GM19467 (cell line): Measurements from ENCODE around the gene RANBP3.
"Not testable (repeated sequence)": the region's sequence is repeated elsewhere in the genome, so short reads cannot be mapped to it uniquely, and the experiment has no call there.

Experiments
- ATAC-seq: cut with Tn5 transposase; IDR thresholded peaks from one replicate; pipeline ENCODE4 v1.9.1; 2021; ENCODE audit warnings: mild to moderate bottlenecking, moderate library complexity; ENCODE audit not compliant: unreplicated experiment

Gene RANBP3

GRCh38 chr19:5987077-5987818, 9.3 kb upstream of the RANBP3 start:
- no peak for ATAC-seq

- ATAC-seq, result not testable (repeated sequence)
Measured at GRCh38 chr19:5985837-5986236, 7.9 kb upstream of the RANBP3 start.

DNA sequence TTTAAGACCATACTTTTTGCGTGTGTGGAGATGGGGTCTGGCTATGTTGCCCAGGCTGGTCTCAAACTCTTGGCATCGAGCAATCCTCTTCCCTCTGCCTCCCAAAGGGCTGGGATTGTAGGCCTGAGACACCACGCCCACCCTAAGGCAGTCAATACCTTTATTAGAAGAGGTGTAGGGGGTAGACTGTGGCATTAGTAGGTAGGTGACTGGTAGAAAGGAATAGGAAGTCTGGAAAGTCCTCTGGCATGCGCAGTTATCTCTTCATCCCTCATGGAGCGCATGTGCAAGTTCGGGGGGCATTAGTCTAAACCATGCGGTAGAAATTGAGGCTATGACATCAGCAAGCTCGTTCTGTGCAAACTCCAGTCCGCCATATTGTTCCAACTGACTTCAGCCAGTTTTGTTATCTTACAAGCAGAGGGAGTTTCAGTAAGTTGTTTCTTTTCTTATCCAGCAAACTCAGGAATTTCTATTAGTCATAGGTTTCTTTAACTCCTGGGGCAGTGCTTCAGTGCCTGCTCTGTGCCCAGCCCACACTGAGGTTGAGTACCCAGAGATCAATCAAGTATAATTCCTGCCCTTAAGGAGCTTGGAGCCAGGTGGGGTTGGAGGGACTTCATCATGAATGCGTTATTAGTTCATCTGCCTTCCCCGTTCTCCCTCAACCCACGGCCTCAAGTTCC, 7.3 kb upstream of the RANBP3 start:
- no peak for ATAC-seq

DNA sequence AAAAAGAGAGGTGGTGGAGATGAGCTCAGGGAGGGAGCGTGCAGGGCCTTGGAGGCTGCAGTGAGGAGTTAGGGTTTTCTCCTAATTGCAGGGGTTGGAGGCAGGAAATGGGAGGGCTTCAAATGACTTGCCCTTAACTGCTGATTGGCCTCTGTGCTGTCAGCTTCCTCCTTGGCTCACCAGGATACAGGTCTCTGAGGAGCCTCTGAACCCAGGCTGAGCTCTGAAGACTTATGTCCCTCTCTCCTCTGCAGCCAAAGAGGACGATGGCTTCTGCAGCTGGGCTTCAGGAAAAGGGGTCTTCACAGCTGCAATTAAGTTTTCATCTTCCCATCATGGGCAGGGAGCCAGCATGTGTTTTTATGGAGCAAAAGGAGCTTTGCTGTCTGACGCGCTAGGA, 6.7 kb upstream of the RANBP3 start:
- ATAC-seq, result no peak

DNA sequence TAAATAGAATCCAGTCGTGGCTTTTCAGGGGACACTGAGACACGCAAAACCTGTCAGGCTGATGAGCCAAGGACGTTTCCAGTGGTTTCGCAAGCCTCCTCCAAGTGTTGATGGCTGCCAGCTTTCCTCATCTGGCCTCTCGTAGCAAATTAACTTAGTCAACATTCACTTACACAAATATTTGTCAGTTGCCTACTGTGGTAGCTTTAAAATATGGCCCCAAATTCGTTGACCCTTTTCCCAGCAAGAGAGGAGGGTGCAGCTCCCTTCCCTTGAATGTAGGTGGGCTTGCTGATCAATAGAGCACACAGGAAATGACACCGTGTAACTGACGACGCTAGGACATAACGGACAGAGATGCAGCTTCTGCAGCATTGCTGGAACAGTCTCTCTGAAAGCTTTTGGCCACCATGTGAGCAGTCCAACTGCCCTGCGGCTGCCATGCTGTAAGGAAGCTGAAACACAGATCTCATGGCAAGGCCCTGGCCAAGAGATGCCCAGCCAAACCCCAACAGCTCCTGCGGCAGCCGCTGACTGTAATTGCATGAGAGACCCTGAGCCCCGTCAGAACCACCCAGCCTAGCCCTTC, 5.5 kb upstream of the RANBP3 start:
- no peak for ATAC-seq

GRCh38 chr19:5978606-5979552, 939 bp upstream of the RANBP3 start:
- ATAC-seq, result no peak

DNA sequence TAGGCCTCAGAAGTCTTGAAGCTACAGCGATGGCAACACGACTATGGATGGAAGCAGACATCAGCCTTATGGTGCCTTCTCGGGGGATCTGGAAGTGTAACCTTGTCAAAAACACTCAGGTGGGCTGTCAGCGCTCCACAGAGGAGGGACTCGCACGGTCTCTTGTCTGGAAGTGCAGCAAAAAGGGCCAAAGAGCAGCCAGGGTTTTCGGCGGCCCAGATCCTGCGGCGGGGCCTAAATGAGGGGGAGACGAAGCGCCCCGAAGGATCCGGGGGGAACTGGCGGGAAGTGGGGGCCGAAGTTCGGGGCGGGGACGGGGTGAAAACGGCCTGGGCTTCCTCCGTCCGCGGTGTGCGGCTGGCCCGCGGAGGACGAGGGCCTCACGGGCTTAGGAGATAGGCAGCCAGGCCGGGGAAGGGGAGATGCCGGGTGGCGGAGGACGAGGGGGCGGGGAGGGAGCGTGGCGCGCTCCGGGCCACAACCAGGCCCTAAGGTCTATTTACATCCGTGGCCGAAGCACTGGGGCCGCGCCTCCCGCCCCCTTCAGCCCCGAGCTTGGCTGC, 637 bp downstream of the RANBP3 start:
- no peak for ATAC-seq

DNA sequence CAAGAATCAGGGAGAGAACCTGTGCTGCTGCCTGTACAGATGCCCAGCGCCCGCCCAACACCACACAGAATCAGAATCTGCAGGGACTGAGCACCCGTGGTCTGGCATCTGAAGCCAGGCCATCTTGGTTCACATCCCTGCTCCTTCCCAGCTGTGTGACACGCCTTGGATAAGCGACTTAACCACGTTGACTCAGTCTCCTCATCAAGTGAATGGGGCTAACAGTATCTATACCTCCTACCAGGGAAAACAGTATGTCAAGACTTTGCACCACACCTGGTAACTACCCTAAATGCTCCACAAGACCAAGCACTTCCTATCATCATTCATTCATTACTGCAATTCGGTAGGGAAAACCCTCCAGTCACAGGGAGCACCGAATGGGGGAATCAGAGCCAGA, 1.2 kb downstream of the RANBP3 start:
- ATAC-seq, result no peak

DNA sequence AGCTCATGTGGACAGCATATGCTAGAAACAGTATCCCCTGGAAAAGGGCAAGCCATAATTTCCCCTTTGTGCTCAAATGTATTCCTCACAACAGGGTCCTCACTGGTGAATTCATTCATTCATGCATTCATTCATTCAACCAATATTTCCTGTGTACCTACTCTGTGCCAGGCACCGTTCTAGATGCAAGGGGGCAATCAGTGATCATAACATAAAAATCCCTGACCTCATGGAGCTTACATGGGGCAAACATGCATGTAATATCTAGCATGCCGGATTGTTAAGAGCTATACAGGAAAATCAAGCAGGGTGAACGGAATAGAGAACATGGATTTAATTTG, 2.6 kb downstream of the RANBP3 start:
- ATAC-seq, result no peak

DNA sequence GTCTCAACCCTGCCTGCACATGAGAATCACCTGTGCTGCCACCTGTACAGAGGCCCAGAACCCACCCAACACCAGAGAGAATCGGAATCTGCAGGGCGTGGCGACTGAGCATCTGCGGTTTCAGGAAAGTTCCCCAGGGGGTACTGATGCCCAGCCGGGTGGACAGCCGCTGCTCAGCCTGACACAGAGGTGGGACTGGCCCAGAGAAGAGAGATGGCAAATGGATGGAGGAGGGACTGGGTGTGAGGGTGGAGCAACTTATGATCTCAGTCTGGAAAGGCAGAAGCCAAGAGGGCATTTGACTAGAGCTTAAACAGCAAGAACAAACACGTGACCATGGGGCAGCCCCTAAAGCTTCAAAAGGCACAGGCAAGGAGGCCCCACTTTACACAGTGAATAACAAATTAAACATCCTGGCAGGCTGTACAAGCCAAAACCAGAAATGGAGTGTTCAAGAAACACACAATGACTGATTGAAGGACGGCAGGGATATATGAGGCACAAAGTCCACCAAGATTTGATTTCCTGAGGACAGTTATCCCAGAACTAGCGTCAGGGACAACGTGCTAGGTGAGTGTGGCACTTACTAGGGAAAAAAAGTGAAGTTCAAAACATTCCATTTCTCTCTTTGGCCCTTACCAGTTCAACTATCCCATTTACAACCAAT, 3.1 kb downstream of the RANBP3 start:
- no peak for ATAC-seq

DNA sequence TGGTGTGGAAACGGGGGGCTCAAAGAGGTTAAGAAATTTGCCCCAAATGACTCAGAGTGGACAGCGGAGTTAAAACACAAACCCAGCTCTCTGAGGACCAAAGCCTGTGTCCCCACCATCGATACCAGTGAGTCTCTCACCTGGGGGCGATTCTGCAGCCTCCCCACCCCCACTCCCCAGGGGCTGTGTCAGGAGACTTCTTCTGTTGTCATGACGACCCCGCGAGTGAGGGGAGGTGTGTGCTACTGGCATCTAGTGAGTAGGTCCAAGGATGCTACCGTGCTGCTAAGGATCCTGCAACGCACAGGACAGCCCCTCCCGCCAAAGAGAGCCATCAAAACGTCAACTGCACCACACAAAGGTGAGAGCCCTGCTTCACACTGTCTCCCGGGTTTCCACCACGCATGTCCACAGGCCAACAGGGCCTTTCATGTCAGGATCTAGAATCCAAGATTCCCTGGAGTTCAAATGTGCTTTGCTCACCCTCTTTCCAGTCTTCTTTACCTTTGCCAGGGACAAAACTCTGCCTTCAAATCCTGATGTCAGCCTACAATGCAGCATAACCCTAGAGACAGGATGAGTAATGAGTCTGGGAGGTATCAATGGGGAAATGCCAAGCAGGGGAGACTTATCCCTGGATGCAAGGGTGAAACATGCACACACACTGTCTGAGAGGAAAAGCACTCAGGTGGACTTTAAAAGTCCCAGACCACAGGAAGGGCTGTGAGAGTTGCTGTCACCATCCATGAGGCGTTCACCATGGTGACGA, 3.9 kb downstream of the RANBP3 start:
- no peak for ATAC-seq

DNA sequence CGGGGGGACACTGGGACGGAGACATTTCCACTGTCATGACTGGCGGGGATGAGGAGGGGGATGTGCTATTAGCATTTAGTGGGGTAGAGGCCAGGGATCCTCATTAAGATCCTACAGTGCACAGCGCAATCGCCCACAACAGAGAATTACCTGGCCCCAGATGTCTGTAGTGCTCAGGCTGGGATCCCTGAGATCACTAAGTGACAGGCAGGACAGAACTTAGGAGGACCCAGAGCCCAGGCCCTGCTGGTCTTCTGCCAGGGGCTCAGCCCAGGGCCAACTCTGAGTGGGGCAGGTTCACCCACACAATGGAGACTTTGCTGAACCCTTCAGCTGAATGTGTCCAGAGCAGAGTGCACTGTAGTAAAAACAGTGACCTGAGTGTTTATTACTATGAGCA, 4.6 kb downstream of the RANBP3 start:
- ATAC-seq, result no peak

DNA sequence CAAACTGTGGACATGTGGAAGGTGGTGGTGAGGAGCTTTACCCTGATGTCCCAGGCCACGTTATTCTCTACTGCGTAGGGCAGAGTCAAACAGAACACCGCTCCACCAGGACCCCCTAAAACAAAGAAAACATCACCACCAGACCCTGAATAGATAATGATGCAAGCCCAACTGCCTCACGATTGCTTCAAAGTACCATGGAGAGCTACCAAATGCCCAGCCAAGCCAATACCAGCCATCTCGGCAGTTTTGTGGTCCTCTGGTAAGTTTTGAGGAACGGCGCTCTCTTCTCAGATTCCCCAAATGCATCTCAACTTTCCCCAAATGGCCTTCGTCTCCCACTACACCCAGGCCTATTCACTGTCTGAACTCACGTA, 5.6 kb downstream of the RANBP3 start:
- ATAC-seq, result no peak

GRCh38 chr19:5971714-5972354, 6.1 kb downstream of the RANBP3 start:
- ATAC-seq, result no peak

DNA sequence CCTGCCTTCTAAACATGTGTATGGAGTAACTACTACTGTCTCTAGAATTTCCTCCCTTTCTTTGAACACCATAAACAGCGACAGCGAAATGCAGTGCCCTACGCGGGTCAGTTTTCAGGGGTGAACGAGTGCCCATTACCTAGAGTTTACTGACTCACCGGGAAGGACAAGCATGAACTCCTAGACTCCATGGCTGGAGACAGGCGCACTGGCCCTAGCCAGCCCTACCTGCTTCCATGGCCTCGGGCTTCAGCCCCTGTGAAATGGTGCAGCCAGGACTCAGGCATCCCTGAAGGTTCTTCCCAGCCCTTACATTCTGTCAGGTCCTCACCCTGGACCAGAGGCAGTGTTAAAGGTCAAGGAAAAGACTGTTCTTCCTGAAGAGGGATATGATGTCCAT, 8.5 kb downstream of the RANBP3 start:
- ATAC-seq, result no peak

DNA sequence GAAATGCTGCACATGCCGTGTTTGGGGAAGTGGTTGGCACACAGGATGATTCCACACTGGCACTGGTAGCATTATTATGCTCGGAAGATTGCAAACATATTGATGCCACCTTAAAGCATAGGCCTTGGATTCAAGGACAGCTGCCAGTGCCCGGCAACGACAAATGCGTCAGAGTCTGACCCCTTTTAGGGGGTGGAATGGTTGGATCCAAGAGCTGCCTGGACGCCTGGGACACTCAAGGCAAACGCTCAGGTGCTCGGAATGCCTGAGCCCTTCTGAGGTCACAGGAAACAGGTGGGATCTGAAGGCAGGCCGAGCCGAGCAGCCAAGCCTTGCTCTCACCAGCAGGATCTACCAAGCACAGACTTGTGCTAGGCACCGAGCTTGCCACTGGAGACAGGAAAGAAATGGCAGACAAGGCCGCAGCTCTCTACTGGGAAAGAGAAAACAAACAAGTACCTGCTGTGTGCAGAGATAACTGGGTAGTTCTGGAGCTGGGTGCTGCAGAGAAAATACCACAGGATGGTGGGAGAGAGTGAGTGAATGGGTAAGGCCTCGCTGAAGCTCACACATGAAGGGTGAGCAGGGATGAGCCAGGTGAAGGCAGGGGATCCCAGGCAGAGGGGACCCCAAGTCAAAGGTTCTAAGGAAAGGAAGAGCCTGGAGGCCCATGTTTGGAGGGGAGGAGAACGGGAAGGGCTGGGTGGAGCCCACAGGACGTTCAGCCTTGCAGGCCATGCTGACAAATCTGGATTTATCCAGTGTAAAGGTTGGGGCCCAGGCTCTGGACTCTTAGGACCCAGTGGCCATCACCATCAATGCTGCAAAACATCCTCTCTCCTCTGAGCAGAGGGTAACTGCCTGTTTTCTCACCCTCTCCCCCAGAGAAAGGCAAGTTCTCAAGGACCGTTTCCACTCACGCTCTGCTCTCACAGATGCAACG, 9.2 kb downstream of the RANBP3 start:
- ATAC-seq, result no peak

DNA sequence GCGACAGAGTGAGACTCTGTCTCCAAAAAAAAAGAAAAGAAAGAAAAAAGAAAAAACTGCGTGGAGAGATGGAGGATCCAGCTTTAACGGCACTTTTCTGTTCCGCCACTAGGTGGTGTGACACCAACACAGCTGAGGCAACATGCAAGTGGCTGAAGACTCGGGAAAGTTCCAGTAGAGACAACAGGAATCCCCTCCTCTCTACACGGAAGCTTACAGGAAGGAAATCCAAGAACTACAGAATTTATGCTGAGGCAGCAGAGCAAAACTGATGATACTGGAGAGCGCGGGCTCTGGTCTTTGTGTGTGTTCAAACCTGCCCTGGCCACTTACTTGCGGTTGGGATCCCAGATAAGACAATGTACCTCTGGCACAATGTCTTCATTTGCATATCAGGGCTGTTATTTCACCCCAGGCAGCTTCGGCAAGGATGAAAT, 9.9 kb downstream of the RANBP3 start:
- no peak for ATAC-seq

GRCh38 chr19:5967571-5967970, 10.4 kb downstream of the RANBP3 start:
- ATAC-seq, result no peak
